ENCODE data around the gene ZFPL1.

The ZFPL1 gene

GRCh38 chr11:65096926-65097325, 12.9 kb downstream of the ZFPL1 start:
- no peak for DNase-seq

GRCh38 chr11:65100674-65101350, 16.8 kb downstream of the ZFPL1 start:
- no peak for DNase-seq

- no peak for DNase-seq
These were observed 18.4 kb downstream of the ZFPL1 start for GRCh38 chr11:65102142-65103095.

- no peak for DNase-seq
These were observed 19.5 kb downstream of the ZFPL1 start for GRCh38 chr11:65103476-65103875.

DNA sequence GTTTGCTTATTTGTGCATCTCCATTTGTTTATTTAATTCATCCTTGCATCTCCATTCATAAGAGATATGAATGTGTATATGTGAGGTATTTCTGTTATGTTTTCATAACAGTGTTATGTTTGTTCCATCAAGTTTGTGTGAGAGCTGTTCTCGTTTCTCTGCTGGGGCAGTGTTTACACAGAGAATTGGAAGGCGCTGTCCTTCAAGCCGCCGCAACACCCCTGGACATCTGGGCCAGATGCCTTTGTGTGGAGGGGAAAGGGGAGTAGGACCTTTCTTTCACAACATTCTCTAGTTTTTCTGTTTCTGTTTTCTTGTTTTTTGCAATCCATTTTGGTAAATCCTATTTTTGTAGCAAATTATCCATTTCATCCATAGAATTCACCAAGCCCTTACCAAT, 20.6 kb downstream of the ZFPL1 start:
- DNase-seq, result no peak

GRCh38 chr11:65107078-65107477, 23.1 kb downstream of the ZFPL1 start:
- DNase-seq, result no peak

DNA sequence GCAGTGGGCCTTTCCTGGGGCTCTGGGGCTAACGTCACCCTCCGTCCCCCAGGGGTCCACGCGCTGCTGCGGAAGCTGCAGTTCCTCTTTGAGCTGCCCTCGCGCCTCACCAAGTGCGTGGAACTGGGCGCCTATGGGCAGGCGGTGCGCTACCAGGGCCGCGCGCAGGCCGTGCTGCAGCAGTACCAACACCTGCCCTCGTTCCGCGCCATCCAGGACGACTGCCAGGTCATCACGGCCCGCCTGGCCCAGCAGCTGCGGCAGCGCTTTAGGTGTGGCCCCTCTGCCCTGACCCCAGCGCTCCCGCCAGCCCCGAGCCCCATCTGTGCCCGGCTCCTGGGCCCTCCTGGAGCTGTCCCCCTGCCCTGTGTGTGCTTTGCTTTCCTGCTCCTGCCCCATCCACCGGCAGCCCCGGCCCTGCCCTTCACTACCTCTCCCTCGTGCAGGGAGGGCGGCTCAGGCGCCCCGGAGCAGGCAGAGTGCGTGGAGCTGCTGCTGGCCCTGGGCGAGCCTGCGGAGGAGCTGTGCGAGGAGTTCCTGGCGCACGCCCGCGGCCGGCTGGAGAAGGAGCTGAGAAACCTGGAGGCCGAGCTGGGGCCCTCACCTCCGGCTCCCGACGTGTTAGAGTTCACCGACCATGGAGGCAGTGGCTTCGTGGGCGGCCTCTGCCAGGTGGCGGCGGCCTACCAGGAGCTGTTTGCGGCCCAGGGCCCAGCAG, 23.9 kb downstream of the ZFPL1 start:
- DNase-seq, result no peak

GRCh38 chr11:65108469-65109123, 24.6 kb downstream of the ZFPL1 start:
- no peak for DNase-seq

GRCh38 chr11:65109231-65110198, 25.5 kb downstream of the ZFPL1 start:
- DNase-seq, result no peak

DNA sequence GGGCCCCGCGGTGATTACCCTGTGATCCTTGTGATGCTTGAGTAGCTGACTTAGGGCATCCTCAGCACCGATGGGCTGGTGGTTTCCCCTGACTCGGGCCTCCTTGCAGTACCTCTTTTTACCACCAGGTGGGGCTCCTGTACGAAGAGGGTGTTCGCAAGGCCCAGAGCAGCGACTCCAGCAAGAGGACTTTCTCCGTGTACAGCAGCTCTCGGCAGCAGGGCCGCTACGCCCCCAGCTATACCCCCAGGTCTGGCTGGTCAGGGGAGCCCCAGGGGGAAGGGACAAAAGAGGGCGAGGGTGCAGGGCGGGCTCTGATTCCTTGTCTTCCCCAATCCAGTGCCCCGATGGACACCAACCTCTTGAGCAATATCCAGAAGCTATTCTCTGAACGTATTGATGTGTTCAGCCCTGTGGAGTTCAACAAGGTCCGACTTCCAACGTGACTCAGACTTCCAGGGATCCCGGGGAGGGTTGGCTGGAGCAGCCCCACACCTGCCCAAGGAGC, 26.4 kb downstream of the ZFPL1 start:
- peak; percentile 90 for DNase-seq

GRCh38 chr11:65111159-65111743, 27.2 kb downstream of the ZFPL1 start:
- DNase-seq, result no peak

- peak; percentile 88 for DNase-seq
These were observed 27.9 kb downstream of the ZFPL1 start, which contains the start of gene TM7SF2 for GRCh38 chr11:65111744-65112545. Gene TM7SF2, plus strand, starts transcription at chr11:65111872. Its CDS starts 144 bp downstream, at chr11:65112016.

- DNase-seq, result peak; percentile 68
These were observed 28.7 kb downstream of the ZFPL1 start for GRCh38 chr11:65112546-65113360.

GRCh38 chr11:65113361-65113756, 29.3 kb downstream of the ZFPL1 start:
- no peak for DNase-seq

GRCh38 chr11:65113839-65114238, 29.8 kb downstream of the ZFPL1 start:
- DNase-seq, result no peak

- DNase-seq, result no peak
These were observed 30.6 kb downstream of the ZFPL1 start for GRCh38 chr11:65114538-65115171.

- DNase-seq, result no peak
These were observed 31.5 kb downstream of the ZFPL1 start for GRCh38 chr11:65115361-65116082.
